Activated T-cell treated with anti-CD3 and anti-CD28 coated beads, Interleukin-2, amount 50 U/mL, for 24 hours (primary cell): ENCODE measurements around the gene COL6A3.
"Not testable (repeated sequence)": the region's sequence is repeated elsewhere in the genome, so short reads cannot be mapped to it uniquely, and the experiment has no call there.

Experiments used
- DNase-seq: peaks from one replicate; pipeline ENCODE4 v3.0.0-alpha.2; 2020
- H3K27ac Mint-ChIP-seq: 2 replicates; pipeline ENCODE4 v1.8.0; 2020; ENCODE audit warnings: mild to moderate bottlenecking, mixed read lengths
- H3K27me3 Mint-ChIP-seq: 2 replicates; pipeline ENCODE4 v1.8.0; 2020; ENCODE audit warnings: mixed read lengths
- H3K36me3 Mint-ChIP-seq: 2 replicates; pipeline ENCODE4 v1.8.0; 2020; ENCODE audit warnings: low read depth, mixed read lengths
- H3K4me1 Mint-ChIP-seq: 2 replicates; pipeline ENCODE4 v1.8.0; 2020; ENCODE audit warnings: low read depth, mixed read lengths
- H3K4me3 Mint-ChIP-seq: 2 replicates; pipeline ENCODE4 v1.8.0; 2020; ENCODE audit warnings: mild to moderate bottlenecking, moderate library complexity, mixed read lengths
- H3K9me3 Mint-ChIP-seq: 2 replicates; pipeline ENCODE4 v1.8.0; 2020; ENCODE audit warnings: mixed read lengths

The COL6A3 gene

DNA sequence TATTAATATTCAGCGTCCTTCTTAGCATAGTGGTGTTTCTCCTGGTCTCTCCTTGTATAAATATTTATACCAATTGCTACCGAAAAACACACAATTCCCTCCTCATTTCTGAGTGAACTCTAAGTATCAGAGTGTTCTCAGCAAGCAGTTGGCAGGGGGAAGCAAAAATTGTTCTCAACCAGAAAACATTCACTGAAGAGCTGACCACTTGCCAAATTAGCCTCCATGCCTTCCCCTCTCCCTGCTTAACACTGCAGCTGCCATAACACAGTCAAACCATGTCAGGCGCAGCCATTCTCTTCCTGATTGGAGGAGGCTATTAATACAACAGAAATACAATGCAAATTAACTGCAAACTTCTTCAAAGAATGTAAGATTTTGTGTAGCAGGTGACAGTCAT, 105.0 kb downstream of the COL6A3 start:
- H3K4me1 Mint-ChIP-seq = no peaks in the 10 kb centered on the region
- H3K27ac Mint-ChIP-seq = no peak overlapping the region
- H3K9me3 Mint-ChIP-seq = peaks cover 5% of the 10 kb centered on the region
- DNase-seq = no peak
- H3K36me3 Mint-ChIP-seq = no peaks in the 10 kb centered on the region
- no peak overlapping the region for H3K4me3 Mint-ChIP-seq
- peaks cover 15% of the 10 kb centered on the region for H3K27me3 Mint-ChIP-seq

DNA sequence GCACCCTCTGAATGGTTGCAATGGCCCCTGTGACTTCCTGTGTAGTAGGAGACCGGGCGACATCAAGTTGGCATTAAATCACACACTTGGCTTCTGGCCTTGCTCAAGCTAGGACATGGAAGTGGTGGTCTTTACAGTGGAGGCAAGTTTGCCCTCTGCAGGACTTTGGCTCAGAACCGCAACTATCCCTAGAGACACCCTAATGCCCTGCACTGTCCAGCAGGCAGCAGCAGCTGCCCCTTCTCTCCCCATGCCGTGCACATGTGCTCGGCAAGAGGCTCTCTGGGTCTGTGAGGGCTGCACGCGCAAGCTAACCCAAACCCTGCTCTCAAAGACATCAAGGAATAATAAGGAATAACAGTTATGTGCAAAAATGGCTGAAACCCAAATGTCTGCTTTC, 106.5 kb downstream of the COL6A3 start:
- DNase-seq = no peak
- Mint-ChIP-seq H3K4me3 (no peak overlapping the region), H3K27ac (no peak overlapping the region), H3K9me3 (peaks cover 12% of the 10 kb centered on the region), H3K27me3 (peaks cover 11% of the 10 kb centered on the region), H3K4me1 (no peaks in the 10 kb centered on the region), H3K36me3 (no peaks in the 10 kb centered on the region)

DNA sequence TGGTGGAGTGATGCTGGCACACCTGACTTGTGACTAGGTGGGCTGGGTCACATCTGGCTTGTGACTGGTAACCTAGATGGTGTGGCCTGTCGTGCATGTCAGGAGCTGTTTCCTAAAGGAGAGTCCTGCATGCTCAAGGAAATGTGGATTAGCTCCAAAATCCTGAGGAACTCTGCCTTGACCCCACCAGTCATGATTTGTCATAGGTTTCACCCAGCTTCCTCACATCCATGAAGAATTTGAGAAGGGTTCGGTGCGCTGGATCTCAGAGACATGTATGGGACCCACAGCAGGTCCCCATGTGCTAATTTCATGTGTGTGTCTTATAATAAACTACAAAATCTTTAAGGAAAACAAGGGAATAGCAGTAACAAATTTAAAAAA, 107.2 kb downstream of the COL6A3 start:
- H3K27ac Mint-ChIP-seq = no peak overlapping the region

DNA sequence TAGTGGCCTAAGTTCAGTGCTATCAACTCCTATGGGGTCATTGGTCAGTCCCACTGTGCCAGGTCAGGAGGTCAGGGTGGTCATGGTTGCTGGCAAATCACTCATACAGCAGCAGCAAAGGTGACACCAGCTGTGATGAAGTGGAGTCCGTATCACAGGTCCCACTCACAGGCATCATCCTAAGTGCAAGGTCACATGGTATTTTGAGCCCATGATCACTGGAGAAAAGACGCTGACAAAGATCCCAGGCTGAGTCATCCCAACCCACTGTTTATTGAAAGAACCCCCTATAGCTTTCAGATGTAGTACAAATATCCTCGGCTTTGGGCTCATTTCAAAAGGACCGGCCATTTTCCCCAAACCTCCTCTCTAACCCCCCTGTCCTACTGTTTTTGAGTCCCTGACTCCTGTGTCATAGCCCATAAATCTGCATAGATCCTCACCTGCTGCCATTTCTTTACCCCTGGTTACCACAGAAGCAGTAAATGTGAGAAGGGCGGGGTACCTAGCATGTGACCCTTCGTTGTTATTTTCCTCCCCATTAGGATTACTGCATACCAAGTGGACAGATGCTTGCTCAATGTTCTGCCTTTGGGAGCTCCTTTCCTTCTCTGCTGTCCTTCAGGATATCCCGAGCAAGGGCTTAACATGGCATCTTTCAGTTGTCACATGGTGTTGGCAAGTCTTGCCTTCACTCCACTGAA, 107.7 kb downstream of the COL6A3 start:
- H3K27ac Mint-ChIP-seq = no peak overlapping the region
- H3K9me3 Mint-ChIP-seq = peaks cover 16% of the 10 kb centered on the region
- no peak for DNase-seq
- no peak overlapping the region for H3K4me3 Mint-ChIP-seq
- H3K36me3 Mint-ChIP-seq = no peaks in the 10 kb centered on the region
- no peaks in the 10 kb centered on the region for H3K4me1 Mint-ChIP-seq
- peaks cover 11% of the 10 kb centered on the region for H3K27me3 Mint-ChIP-seq

More for the DNA sequence above, 107.2 kb downstream of the COL6A3 start:
- Mint-ChIP-seq H3K9me3 (peaks cover 16% of the 10 kb centered on the region), H3K4me1 (no peaks in the 10 kb centered on the region), H3K4me3 (no peak overlapping the region), H3K27me3 (peaks cover 11% of the 10 kb centered on the region), H3K36me3 (no peaks in the 10 kb centered on the region)
- no peak for DNase-seq

DNA sequence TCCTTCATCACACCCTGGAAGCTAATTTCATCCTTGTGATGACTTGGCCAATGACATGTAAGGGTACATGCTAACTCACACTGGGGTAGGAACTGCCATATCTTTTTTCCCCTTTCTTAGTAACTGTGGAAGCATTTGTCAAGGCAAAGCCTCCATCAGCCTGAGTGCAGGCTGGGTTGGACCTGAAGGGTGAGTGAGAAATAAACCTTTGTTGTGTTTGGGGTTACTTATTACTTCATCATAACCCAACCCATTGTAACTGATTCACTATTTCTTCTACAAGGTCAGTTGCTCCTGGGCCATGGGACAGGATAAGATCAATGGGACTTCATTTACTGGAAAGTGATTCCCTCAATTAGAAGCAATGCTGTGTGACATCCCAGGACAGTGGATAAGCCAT, 108.4 kb downstream of the COL6A3 start:
- Mint-ChIP-seq H3K27ac (no peak overlapping the region), H3K9me3 (peaks cover 16% of the 10 kb centered on the region), H3K36me3 (no peaks in the 10 kb centered on the region), H3K4me3 (no peak overlapping the region), H3K4me1 (no peaks in the 10 kb centered on the region), H3K27me3 (peaks cover 13% of the 10 kb centered on the region)
- DNase-seq = no peak

DNA sequence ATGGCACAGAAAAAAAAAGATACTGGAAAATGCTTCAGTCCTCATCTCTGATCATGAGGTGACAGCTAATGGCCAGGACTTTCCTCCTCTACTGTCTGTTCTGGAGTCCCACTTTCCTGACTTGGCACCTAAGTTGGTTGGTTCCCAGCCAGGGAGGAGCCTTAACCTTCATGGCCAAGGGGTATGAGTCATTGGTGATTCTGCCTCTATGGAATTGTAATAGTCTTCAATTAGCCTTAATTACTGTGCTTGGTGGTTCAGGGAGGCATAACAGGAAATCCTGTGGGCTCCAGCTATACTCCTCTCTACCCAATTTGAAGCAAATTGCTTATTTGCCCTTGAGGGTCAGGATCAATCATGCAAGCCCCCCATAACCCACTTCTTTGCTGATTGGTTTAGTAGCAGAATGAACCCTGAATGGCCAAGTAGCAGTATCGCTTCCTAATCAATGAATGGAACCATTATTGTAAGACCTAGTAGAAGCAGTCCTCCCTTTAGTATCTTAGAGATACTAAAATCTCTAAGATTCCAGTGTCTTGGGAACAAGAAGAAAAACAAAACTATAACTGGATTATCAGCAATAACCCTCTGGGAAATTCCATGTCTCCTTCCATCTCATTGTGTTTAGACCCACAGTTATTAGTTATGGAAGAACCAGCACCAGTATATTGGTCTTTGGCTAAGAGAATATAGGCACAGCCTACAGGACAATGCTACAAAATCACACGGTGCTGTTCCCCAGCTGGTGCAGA, 109.0 kb downstream of the COL6A3 start:
- no peak for DNase-seq
- Mint-ChIP-seq H3K4me3 (no peak overlapping the region), H3K9me3 (peaks cover 16% of the 10 kb centered on the region), H3K27me3 (peaks cover 16% of the 10 kb centered on the region), H3K4me1 (no peaks in the 10 kb centered on the region), H3K27ac (no peak overlapping the region), H3K36me3 (no peaks in the 10 kb centered on the region)

DNA sequence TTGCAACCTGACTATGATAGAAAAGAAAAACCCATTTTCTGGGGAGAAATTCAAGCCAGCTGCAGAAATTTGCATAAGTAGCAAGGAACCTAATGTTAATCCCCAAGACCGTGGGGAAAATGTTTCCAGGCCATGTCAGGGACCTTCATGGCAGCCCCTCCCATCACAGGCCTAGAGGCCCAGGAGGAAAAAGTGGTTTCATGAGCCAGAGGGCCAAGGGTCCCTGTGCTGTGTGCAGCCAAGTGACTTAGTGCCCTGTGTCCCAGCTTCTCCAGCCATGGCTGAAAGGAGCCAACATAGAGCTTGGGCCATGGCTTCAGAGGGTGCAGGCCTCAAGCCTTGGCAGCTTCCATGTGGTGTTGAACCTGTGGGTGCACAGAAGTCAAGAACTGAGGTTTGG, 110.7 kb downstream of the COL6A3 start:
- not testable (repeated sequence) for H3K36me3 Mint-ChIP-seq, H3K4me3 Mint-ChIP-seq, H3K4me1 Mint-ChIP-seq, H3K27ac Mint-ChIP-seq, DNase-seq
- peaks cover 16% of the 10 kb centered on the region for H3K9me3 Mint-ChIP-seq
- peaks cover 16% of the 10 kb centered on the region for H3K27me3 Mint-ChIP-seq

DNA sequence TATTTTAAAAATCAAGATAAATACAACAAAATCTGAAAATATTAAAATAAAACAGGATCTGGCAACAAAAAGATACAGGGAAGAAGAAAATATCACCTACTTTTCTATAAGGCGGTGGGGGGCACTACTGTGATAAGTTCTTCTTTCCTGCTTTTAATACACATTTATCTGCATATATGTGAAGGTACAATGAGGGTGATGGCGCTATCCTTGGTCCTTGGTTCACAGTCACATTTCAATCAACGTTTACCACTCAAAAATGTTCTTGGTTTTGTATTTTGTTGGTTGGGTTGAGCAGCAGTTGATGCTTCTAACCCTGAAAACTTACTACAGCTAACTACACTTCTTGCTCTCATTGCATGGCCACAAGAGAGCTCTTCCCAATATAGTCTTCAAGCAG, 112.4 kb downstream of the COL6A3 start:
- no peaks in the 10 kb centered on the region for H3K36me3 Mint-ChIP-seq
- no peak overlapping the region for H3K27ac Mint-ChIP-seq
- H3K4me1 Mint-ChIP-seq = no peaks in the 10 kb centered on the region
- H3K9me3 Mint-ChIP-seq = peaks cover 16% of the 10 kb centered on the region
- peaks cover 29% of the 10 kb centered on the region for H3K27me3 Mint-ChIP-seq
- no peak for DNase-seq
- H3K4me3 Mint-ChIP-seq = no peak overlapping the region

DNA sequence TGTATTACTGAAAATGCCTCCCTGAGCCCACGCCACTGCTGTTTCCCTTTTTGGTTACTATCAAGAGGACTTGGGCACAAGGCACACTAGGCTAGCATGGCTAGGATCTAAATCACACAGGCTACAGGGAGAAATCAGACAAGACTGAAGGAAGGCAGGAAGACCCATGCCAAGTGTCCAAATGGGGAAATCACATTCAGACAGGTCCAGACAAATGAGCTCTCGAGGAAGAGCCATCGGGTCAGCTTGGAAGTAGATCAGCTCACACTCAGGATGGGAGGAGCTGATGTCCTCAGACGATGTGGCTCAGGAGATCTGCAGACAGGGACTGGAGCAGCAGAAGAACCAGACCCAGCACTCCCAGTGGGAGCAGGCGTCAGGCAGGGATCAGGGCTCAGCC, 113.2 kb downstream of the COL6A3 start:
- Mint-ChIP-seq H3K9me3 (peaks cover 16% of the 10 kb centered on the region), H3K27me3 (peaks cover 33% of the 10 kb centered on the region), H3K4me1 (no peaks in the 10 kb centered on the region), H3K36me3 (no peaks in the 10 kb centered on the region), H3K27ac (no peak overlapping the region), H3K4me3 (no peak overlapping the region)
- DNase-seq = no peak

DNA sequence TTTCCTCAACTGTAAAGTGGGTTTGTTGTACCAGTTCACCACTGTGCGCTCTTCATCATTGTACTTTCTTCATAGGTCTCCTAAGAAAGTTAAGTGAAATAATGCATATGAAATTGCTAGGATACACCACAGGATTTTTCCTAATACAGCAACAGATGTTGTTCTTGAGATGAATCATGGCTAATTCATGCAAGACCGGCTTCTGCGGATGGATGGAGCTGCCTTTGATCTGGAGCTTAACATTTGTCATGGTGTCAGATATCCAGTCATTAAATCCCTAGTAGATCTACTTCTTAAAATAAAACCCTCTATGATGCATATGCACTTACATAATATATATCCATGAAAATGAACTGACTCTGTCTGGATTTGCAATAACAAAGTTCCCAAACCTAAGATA, 114.1 kb downstream of the COL6A3 start:
- Mint-ChIP-seq H3K36me3 (no peaks in the 10 kb centered on the region), H3K4me3 (no peak overlapping the region), H3K4me1 (no peaks in the 10 kb centered on the region), H3K27ac (no peak overlapping the region), H3K9me3 (peaks cover 16% of the 10 kb centered on the region), H3K27me3 (peaks cover 36% of the 10 kb centered on the region)
- DNase-seq = no peak

DNA sequence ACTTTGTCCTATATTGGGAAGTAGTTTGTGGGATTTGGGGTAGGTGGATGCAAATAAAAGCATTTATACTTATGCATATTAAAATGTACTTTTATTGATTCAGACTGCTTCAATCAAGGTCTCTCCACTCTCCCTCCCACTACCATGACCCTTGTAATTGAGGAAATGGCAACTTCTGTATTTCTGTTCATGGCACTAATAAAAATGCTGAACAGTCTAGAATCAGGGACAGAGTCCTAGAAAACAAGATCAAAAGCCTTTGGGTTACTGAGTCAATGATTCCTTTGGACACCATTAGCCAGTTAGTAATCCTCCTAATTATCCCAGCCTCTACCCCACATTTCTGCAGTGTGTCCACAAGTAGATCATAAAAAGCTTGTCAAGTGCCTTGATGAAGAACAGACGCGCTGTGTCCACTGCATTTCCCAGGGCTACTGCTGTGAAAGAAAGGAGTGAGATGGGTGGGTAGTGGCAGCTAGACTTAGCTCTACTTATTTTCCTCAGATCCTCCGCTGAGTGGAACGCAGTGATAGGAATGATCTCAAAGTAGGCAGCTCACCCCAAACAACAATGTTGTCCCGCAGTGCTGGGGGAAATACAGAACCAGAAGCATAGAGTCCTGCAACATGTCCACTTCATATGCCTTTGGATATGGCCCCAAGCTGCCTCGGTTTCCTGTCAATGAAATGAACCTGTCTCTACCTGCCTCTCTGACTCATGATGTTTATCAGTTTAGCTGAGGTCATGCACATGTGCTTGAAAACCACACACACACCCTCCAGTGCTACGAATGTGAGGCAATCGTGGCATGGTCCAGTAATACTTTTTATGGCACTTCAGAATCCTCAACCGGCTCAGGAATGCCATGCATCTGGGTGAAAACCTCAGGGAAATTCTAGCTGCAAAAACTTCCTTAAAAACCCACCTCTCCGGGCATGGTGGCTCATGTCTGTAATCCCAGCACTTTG, 115.5 kb downstream of the COL6A3 start:
- DNase-seq = no peak
- Mint-ChIP-seq H3K27ac (no peak overlapping the region), H3K4me1 (no peaks in the 10 kb centered on the region), H3K36me3 (no peaks in the 10 kb centered on the region), H3K27me3 (peaks cover 43% of the 10 kb centered on the region), H3K4me3 (no peak overlapping the region), H3K9me3 (peaks cover 9% of the 10 kb centered on the region)

DNA sequence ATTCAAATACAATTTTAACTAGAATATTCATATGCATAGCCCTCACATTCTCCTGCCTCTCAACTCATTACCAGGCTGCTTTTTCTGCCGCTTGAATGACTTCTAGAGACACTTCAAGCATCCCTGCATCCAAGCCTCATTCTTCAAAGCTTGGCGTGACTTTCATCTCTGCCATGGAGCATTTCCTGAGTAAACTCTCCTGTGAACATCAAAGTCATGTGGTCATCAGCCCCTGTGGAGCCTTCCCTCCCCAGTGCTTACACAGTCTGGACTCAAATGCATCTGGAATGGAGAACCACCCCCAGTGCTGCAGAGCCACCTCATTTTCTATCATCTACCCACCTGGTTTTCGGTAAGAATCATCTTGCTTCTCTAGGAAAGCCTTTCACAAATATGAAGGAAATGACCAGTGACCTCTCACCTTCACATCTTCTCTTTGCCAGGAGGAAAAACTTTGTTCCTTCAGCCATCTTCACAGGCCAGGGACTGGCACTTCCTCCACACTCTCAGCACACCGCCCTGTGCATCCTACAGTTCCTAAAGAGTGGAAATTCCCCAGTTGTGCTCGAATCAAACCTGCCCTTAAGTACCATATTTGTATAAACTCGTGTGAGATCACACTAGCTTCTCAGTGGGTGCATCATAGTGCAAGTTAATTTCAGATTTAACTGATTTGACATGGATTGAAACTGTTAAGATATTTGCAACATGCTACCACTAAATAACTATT, 116.4 kb downstream of the COL6A3 start:
- H3K9me3 Mint-ChIP-seq = peaks cover 4% of the 10 kb centered on the region
- no peaks in the 10 kb centered on the region for H3K36me3 Mint-ChIP-seq
- no peak overlapping the region for H3K27ac Mint-ChIP-seq
- H3K4me1 Mint-ChIP-seq = no peaks in the 10 kb centered on the region
- no peak overlapping the region for H3K4me3 Mint-ChIP-seq
- no peak for DNase-seq
- H3K27me3 Mint-ChIP-seq = peaks cover 49% of the 10 kb centered on the region

DNA sequence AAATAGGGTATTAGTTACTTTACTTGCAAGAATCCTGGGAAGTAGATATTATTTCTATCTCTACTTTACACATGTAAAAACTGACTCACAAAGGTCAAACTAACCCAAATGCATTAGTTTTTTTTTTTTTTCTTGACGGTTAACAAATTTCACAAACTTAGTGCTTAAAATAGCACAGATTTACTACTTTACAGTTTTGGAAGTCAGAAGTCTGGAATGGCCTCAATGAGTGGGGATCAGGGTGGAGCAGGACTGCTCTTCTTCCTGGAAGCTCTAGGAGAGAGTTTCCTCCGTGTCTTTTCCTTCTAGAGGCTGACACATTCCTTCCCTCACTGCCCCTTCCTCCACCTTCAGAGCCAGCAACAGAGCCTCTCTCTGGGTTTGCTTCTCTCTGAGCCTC, 117.2 kb downstream of the COL6A3 start:
- H3K27me3 Mint-ChIP-seq = peaks cover 53% of the 10 kb centered on the region
- H3K27ac Mint-ChIP-seq = no peak overlapping the region
- H3K36me3 Mint-ChIP-seq = no peaks in the 10 kb centered on the region
- H3K9me3 Mint-ChIP-seq = no peaks in the 10 kb centered on the region
- no peak overlapping the region for H3K4me3 Mint-ChIP-seq
- DNase-seq = no peak
- H3K4me1 Mint-ChIP-seq = no peaks in the 10 kb centered on the region

DNA sequence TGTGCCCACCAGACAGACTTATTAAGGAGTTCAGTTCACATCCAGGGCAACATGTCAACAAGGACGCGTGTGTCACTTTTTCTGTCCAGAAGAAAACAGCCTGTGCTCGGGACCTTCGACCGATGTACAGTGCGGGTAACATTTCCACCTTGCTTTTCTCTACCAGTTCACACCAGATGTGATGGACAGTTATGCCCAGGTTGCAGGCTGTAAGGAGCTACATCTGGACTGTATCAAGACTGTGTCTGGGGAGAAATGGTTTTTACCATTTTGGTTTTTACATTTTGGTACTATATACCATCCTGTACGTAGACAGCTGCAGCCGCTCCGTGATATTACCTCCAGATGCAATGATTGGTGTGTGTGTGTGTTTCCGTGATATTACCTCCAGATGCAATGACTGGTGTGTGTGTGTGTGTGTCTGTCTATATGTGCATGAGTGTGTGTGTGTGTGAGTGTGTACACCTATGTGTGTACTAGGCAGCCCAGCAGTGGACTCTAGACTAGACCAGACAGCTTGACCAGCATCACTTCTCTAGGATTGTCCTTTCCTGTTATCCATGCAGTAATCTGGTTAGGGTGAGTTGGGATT, 118.0 kb downstream of the COL6A3 start:
- no peaks in the 10 kb centered on the region for H3K9me3 Mint-ChIP-seq
- no peak for DNase-seq
- peaks cover 60% of the 10 kb centered on the region for H3K27me3 Mint-ChIP-seq
- no peak overlapping the region for H3K27ac Mint-ChIP-seq
- no peak overlapping the region for H3K4me3 Mint-ChIP-seq
- H3K36me3 Mint-ChIP-seq = no peaks in the 10 kb centered on the region
- H3K4me1 Mint-ChIP-seq = peaks cover 7% of the 10 kb centered on the region
